HG03354 (cell line): ENCODE results near the gene NDUFS7.

Experiments used
- ATAC-seq: cut with Tn5 transposase; IDR thresholded peaks from one replicate; pipeline ENCODE4 v1.9.1; 2021; ENCODE audit warnings: mild to moderate bottlenecking; ENCODE audit not compliant: unreplicated experiment, poor library complexity, severe bottlenecking

NDUFS7 gene

DNA sequence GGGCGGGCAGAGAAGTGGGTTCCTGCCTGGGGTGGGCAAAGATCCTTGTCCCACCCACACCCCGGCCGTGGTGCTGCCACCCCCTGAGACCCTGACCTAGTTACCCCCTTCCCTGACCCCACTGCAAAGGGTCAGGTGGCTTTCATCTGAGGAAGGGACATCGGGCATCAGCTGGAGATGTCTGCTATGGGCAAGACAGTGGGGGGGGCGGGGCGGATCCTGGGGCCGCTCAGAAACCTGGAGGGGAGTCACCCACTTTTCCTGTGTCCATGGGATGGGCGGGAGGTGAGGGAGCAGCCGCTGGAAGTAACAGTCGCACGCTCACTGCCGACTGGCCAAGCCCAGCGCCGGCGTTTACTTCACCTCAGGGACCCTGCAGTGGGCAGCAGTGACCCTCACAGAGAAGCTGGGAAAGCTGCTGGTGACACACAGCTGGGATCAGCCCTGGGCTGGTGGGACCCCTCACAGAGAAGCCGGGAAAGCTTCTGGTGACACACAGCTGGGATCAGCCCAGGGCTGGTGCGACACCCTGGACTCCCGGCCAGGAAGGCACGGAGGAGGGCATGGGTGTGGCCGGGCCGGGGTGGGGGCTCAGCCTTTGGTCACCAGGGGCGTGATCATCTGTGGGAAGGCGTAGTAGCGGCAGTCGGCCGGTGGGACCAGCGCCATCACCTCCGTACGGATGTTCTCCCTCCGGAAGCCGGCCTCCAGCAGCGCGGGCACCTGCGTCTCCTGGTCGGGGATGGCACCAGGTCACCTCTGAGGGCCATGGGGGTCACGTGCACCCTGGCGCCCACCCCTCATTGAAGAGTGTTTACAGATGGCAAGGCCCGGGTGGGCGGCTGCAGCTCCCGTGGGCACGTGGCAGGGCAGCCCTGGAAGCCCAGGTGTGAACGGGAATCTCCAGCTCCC lies 13.3 kb downstream of the NDUFS7 start:
- ATAC-seq = no peak

DNA sequence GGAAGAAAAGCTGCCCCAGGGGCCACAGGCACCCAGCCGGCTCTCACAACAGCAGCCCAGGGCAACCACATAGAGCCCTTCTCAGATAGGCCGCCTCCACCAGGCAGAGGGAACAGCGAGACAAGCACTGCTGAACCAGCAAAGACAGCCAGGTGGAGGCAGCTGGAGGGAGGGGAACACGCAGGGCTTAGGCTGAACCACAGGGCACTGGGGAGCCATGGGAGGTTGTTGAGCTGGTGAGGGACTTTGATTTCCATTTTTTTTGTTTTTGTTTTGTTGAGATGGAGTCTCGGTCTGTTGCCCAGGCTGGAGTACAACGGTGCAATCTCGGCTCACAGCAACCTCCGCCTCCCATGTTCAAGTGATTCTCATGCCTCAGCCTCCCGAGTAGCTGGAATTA lies 14.1 kb downstream of the NDUFS7 start:
- ATAC-seq = no peak

DNA sequence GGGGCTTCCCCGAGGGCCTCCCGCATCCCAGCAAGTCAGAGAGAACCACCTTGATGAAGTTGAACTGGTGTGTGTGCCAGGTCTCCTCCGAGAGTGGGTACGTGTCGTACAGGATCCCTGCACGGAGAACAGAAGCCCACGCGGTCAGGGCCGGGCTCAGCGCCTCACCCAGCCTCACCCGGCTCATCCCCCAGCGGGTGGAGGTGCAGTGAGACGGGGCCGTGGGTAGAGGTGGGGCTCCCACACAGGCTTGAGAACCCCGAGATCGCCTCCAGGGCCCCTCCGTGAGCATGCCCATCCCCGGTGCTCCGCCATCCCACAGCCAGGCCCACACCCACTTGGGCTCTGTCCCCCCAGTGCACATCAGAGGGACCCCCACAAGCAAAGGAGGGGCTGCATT lies 15.4 kb downstream of the NDUFS7 start:
- no peak for ATAC-seq

DNA sequence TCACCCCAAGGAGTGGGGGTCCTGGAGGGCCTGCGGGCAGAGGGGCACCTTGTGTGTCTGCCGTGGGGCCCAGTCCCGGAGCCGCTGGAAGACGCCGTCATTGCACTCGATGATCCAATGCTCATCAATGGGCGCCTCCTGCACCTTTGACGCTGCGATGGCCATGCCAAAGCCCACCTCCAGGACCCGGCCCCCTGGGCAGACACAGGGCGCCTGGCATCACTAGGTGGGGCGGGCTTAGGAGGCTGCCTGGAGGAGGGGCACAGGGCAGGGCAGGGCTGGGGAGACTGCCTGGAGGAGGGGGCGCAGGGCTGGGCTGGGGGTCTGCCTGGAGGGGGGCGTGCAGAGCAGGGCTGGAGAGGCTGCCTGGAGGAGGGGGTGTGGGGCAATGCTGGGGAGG lies 16.0 kb downstream of the NDUFS7 start:
- no peak for ATAC-seq

DNA sequence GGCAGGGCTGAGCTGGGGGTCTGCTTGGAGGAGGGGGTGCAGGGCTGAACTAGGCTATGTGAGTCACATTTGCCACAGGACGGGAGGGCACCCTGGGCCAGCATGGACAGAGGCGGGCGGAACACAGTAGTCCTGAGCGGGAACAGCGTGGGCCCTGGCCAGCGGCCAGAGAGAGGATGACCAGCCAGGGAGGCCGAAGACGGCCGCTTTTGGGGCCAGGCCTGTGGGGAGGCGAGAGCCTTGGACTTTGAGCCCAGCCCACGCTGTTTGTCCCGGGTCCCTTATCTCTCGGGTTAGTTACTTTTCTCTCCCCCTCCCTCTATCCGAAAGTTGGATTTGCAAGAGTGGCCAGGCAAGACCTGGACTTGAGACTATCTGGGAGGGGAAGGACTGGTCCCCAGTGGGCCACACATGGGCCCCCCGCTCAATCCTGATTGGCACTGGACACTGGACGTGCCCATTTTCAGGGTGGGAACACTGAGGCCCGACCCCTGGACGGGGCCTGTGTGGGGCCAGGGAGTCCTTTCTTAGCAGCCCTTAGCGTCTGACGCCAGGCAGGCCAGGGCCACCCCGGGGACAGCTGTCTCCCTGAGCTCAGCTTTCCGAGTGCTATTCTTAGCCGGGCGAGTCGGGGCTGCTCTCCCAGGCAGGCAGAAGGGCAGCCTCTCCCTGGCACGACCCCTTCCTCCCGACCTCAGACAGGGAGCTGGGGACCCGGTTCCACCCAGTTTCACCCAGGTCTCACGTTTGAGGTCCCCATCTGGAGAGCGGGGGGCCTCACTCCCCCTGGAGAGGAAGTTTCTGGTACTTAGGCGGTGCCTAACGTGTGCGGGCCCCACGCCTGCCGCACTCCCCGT lies 16.8 kb downstream of the NDUFS7 start:
- ATAC-seq = no peak

DNA sequence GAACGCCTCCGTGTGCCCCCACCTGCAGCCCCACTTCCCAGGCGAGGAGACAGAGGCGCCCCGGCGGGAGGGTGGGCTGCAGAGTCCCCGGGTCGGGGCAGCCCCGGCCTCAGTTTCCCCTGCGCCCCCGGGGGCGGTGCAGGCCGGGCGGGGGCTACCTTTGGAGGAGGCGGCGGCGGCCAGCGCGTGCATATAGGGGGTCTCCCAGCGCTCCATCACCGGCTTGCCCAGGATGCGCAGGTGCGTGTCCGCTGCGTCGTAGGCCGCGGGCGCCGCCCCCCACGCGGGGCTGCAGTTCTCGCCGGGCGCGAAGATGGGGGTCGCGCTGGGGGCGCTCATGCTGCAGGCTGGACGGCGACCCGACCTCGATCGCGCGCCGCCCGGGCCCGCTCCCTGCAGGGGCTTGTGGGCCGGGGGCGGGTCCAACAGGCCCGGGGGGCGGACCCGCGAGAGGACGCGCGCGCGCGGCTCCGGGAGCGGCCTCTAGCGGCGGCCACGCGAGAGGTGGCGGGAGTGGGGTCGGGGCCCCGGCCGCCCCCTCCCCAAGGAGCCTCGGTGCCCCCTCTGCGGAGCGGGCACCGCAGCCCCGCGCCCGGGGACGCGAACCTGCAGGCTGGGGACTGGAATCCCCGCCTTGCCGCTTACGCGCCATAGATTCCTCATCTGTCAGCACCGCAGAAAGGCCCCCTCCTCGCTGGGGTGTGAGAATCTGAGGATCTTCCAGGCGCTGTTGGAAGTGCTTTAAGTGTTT lies 17.6 kb downstream of the NDUFS7 start, which contains the start of gene GAMT:
TSS of gene GAMT (minus strand) at position 405 of the 751 bp plus-strand sequence. CDS start at position 339, 66 bp downstream.
- no peak for ATAC-seq

DNA sequence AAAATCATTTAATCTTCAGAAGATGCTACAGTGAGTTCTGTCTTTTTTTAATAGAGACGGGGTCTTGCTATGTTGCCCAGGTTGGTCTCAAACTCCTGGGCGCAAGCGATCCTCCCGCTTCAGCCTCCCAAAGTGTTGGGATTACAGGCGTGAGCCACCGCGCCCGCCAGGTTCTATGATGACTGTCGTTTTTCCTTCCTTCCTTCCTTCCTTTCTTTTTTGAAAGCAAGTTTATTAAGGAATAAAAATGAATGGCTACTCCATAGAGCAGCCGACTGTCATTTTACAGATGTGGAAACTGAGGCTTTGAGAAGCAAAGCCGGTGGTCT lies 18.1 kb downstream of the NDUFS7 start:
- no peak for ATAC-seq

DNA sequence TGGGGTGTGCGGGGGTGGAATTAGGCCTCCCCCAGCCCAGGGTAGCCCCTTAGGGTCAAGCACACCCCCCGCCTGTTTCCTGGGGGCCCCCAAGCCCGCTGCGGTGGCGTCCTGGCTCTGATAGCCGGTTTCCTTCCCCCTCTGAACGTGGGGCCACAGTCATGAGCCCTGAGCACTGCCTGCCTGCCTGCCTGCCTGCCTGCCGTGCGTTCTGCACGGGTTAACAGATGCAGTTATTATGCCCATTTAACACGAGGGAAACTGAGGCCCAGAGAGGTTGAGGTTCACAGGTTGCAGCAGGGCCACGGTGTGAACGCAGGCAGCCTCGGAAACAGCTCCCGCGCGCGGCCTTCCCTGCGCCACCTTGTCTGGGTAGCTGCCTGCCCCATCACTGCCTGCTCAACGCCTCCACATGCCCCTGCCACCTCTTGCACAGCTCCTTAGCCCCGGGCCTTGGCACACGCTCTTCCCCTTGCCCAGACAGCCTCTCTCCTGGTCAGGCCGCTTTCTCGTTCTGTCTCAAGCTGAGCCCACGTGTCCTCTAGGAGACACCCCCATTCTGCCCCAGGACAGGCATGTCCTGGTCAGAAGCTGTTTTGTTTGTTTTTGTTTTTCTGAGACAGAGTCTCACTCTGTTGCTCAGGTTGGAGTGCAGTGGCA lies 18.8 kb downstream of the NDUFS7 start:
- ATAC-seq = no peak

DNA sequence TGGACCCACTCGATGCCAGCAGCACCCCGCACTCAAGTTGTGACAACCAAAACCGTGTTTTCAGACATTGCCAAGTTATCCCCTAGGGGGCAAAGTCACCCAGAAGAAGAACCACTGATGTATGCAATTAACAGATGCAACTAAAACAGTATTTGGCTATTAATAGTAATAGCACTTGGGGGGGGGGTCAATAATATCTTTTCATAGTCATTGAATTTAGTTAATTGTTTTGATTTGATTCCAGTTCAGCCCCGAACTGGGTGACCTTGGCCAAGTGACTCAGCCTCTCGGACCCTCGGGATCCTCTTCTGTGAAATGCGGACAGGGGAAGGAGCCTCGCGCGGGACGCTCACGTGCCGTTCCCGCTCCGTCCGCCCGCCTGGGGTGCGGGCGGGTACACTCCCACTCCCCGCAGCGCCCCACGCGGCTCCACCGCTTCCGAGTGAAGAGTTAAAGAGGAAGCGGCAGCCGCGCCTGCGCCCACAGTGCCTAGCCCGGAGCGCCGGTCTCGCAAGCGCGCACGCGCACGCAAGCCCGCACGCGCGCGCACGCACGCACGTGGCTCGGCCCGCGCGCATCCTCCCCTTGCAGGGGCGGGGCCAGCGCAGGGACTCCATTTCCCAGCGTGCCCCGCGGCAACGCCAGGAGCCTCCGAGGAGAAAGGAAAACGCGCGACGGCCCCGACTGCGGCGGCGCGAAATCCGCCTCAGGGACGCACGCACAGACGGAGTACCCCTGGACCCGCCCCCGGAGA lies 23.2 kb downstream of the NDUFS7 start:
- ATAC-seq = peak; percentile 75

DNA sequence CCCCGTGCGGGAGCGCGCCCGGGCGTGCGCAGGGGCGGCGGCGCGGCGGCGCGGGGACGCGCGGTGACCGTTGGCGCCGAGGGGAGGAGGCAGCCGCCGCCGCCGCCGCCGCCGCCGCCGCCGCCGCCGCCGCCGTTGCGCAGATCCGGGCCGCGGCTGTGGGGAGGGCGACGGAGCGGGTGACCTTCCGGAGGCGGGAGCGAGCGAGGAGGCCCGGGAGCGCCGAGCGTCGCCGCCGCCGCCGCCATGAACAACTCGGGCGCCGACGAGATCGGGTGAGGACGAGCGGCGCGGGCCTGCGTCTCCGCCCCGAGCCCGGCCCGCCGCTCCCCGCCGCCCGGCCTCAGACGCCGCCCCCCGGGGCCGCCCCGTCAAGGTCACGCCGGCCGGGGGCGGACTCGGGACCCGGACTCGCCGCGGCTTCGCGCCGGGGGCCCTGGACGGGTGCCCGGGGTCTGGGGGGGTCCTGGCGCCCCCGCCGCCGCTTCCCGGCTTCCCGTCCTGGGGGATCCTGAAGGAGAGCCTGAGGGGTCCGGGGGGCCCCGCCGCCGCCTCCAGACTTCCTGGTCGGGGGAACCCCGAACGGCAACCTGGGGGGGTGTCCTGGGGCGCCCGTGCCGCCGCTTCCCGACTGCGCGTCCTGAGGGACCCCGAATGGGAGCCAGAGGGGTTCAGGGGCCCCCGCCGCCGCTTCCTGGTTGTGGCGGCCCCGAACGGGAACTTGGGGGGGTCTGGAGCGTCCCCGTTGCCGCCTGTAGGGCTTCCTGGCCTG lies 24.0 kb downstream of the NDUFS7 start, which contains the start of gene DAZAP1:
TSS of gene DAZAP1 (plus strand) at position 59 of the 772 bp plus-strand sequence. CDS start at position 247, 188 bp downstream.
- ATAC-seq = peak; percentile 30

DNA sequence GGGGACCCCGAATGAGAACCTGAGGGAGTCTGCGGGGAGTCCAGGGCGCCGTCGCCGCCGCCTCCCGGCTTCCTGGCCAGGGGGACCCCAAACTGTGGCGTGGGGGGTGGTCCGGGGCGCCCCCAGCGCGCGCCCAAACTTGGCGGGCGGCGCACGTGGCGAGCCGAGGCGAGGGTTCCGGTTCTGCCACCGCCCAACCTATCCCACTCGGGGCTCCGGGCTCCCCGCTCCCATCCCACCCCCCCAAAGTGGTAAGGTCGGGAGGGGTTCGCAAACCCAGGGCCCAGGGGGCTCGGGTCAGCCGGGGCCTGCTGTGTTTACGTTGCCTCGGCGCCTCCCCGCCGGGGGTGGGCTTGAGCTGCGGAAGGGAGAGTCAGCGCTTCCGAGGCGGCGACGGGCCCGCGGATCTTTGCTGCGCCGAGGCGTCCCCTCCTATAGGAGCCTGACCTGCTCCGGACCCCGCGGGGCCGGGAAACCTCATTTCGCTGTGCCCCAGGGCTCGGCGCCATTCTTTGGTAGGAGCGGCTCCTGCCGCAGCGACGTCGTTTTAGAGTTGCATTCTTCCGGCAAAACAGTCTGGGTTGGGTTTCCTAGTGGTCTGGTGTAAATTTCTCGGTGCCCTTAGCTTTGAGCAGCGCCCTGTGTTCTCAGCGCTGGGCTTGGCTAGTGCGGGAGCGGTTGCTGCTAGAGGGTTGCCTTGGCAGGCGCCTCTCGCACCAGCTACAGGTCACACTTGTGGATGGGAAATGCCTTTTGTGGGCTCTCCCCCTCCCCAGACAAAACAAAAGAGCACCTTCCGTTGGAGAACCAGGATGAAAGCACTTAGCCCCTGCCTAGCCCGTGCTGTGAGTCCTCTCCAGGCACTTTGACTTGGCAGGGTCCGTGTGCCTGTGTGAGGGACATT lies 24.8 kb downstream of the NDUFS7 start:
- ATAC-seq = no peak

DNA sequence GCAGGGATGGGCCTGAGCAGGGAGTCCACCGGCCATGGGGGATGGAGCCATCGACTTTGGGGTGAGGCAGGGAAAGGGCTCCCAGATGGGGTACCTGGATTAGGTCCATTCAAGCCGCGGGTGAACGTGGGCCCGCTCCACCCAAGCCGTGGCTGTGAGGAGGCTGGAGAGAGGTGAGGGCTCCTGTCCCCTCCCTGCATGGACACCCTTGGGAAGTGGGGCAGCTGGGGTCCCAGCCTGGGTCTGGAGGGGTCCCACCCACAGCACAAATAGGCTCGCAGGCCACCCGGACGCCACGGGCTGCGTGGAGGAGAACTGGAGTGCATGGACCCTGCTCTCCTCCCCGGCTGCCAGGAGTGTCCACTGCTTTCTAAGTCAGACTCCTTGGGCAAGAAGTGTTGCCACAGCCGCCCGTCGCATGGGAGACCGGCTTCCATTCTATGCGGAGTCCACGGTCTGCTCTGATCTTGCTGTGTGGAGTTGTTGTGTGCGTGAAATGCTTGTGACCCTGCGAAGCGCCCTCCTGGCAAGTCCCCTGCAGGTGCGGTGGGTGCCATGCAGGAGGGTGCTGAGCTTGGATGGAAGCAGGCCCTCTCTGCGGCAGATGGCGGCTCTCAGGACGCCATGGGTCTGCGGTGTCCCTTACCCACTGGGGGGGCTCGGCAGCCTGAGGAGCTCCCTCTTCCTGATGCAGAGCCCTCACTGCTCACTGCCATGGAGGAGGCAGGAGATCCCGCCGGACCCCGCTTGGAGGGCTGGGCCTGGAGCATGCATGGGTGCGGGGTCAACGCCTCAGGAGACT lies 25.7 kb downstream of the NDUFS7 start:
- ATAC-seq = no peak

DNA sequence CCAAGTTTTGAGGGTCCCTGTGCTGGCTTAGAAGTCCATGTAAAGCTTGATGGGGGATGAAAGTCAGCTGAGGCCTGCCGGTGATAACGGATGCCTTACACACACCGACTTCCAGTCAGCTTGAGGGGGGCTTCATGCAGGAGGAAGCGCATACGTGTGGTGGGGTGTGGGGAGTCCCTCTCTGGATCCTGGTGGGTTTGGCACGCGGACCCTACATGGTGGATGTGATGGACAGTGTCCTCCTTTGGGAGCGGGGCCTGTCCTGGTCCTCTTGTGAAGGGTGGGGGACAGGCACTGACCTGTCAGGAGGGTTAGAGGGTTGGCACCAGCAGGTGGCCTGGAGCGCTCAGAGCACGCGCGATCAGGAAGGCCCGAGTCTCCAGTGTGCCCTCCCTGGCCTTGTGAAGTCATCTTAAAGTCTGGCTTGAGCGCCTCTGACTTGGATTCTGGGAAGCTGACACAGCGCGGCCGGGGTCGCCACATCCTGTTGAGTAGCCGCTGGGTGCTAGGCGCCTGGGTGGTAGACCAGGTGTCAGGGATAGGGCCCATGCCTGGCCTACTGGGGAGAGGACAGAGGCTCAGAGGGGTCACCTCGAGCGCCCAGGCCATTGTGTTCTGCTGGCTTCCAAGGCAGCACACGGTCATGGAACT lies 26.6 kb downstream of the NDUFS7 start:
- ATAC-seq = no peak

DNA sequence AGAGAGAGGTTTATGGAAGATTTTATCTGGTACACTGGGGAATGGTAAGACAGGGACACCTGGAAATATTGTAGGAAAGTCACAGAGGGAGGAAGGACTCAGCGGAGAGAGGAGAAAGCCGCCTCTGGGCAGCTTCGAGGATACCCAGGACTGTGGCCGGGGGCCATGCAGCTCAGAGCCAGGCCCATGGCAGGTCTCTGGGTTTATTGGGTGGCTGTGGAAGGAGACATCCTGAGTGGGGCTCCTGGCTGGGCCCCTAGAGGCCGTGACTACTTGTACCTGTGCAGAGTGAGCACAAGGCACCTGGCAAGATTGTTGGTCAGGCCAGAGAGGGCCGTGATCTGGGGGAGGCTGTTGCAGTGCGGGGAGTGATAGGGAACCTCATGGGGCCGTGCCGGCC lies 27.1 kb downstream of the NDUFS7 start:
- ATAC-seq = no peak

DNA sequence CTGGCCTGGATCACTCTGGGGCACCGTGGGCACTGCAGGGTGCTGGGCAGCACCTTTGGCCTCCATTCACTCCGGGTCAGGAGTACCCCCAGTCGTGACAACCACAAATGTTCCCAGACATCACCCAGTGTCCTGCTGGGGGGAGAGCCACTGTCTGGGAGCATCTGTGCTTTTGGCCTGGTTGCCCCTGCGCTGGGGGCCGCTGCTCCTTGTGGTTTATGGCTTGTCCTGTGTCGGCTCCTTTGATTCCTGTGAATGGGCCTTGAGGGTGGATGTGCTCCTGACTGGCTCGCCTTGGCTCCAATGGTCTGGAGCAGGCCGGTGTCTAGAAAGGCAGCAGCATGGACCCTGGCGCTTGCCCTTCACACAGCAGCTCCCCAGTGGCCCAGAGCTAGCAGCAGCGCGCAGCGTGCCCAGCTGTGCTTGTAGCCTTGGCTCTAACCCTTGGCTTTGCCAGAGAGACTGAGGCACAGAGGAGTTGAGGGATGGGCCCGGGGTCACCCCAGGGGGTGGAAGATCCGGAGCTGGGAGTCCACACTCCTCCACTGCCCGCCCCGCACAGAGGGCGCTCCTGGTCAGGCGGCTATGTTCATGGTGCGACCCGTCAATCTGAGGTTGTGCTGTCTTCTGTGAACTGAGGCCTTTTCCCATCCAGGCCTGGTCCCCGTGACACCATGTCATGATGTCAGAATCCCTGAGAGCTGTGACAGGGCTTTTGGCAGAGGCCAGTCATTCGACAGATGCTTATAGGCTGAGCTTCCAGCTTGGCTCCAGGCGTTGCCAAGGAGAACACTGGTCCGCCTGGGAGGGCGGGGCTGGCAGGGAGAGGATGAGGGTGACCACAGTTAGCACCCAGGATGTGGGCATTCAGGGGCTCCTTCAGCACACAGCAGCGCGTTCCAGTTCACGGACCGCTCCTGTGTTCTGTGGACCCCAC lies 27.8 kb downstream of the NDUFS7 start:
- no peak for ATAC-seq
